K562 (cell line): Measurements from ENCODE around the gene SMIM10. TPM values are rescaled to one million over a fixed set of nuclear protein-coding genes. Genes with fewer than 3 reads are reported as not detected.

Source experiments
- ATAC-seq: fragments of 200-7000 bp; cut with Tn5 transposase; 3 replicates; pipeline ENCODE4 v1.9.1; 2020; ENCODE audit warnings: moderate library complexity
- BruUV-seq: library from RNA; stranded (reverse); fragments of 400-500 nt; replicated peaks from 2 replicates; lab custom pipeline; 2021; lab: Mats Ljungman, UMichigan
- CTCF ChIA-PET: fragments of 300-600 bp; formaldehyde crosslinking; extraction: SDS; loops from one replicate; lab custom pipeline; 2021; ENCODE audit warnings: low intra/inter-chr PET ratio; lab: Yijun Ruan, JAX
- POLR2A ChIA-PET: fragments of 300-600, 350-650 bp; sonication (Branson Sonifier 250); formaldehyde crosslinking; extraction: SDS; loops from one replicate; lab custom pipeline; 2021; ENCODE audit warnings: antibody characterized with exemption, inconsistent platforms; lab: Yijun Ruan, JAX
- DNase-seq, 4 experiments: peaks; one replicate each; pipeline versions ENCODE4 v3.0.0 to v3.0.0-alpha.2; 2011 to 2018; ENCODE audit warnings: low spot score in 3 of 4, mixed read lengths in 3 of 4; ENCODE audit errors: extremely low read depth in 1 of 4
- FAIRE-seq: peaks from 2 replicates; lab custom pipeline; 2011; peaks lifted over from hg19 to GRCh38; lab: Jason Lieb, UNC
- H2AFZ ChIP-seq: 2 replicates; pipeline ENCODE4 v1.6.0; 2011; ENCODE audit warnings: low read depth, low read length, control low read depth, inconsistent platforms
- H3K27ac ChIP-seq: fragments of 200-600 bp; 3 replicates; pipeline ENCODE4 v1.8.0; 2011; ENCODE audit warnings: low read depth, mild to moderate bottlenecking, control low read depth, inconsistent platforms, low read length, moderate library complexity, mixed read lengths; ENCODE audit errors: extremely low read depth
- H3K27me3 ChIP-seq, 2 experiments: fragments of 300-600 bp in 1 of 2; 2 replicates in 1 of 2; 3 replicates in 1 of 2; pipeline versions ENCODE4 v1.6.0 to v1.8.0; 2011; ENCODE audit warnings: inconsistent platforms in 2 of 2, low read length in 2 of 2, mild to moderate bottlenecking in 1 of 2, mixed read lengths in 1 of 2, moderate library complexity in 1 of 2; ENCODE audit not compliant: control insufficient read depth in 2 of 2, insufficient read depth in 2 of 2
- H3K36me3 ChIP-seq: fragments of 300-600 bp; 3 replicates; pipeline ENCODE4 v1.8.0; 2011; ENCODE audit warnings: mild to moderate bottlenecking, low read length, inconsistent platforms; ENCODE audit not compliant: control insufficient read depth, insufficient read depth
- H3K4me1 ChIP-seq, 2 experiments: fragments of 200-600 bp in 1 of 2; replicated peaks in 1 of 2; 2 replicates in 1 of 2; 3 replicates in 1 of 2; pipeline versions ENCODE4 v1.5.1 to v1.8.0; 2011; ENCODE audit warnings: inconsistent platforms in 2 of 2, low read length in 2 of 2, mild to moderate bottlenecking in 1 of 2, mixed read lengths in 1 of 2, moderate library complexity in 1 of 2; ENCODE audit not compliant: control insufficient read depth in 2 of 2, insufficient read depth in 2 of 2
- H3K4me2 ChIP-seq: 2 replicates; pipeline ENCODE4 v1.6.1; 2011; ENCODE audit warnings: low read length, control low read depth, inconsistent platforms, mixed read lengths; ENCODE audit not compliant: insufficient read depth
- H3K4me3 ChIP-seq: fragments of 200-600 bp; sonication (generic), shearing (Covaris generic); 2 replicates; pipeline ENCODE4 v1.5.1; 2016; ENCODE audit warnings: control low read depth, inconsistent platforms
- H3K79me2 ChIP-seq: fragments of 200-600 bp; 3 replicates; pipeline ENCODE4 v1.8.0; 2011; ENCODE audit warnings: low read length, inconsistent platforms; ENCODE audit not compliant: control insufficient read depth, insufficient read depth
- H3K9ac ChIP-seq, 2 experiments: 2 replicates each; pipeline versions ENCODE4 v1.6.0 to v1.6.1; 2011; ENCODE audit warnings: low read depth in 2 of 2, low read length in 2 of 2, control low read depth in 1 of 2, inconsistent platforms in 1 of 2, mild to moderate bottlenecking in 1 of 2, mixed read lengths in 1 of 2; ENCODE audit not compliant: insufficient read depth in 1 of 2
- H3K9me1 ChIP-seq: one replicate; pipeline ENCODE4 v1.6.0; 2011; ENCODE audit warnings: inconsistent platforms, mild to moderate bottlenecking, low read length, moderate library complexity; ENCODE audit not compliant: control insufficient read depth, insufficient read depth
- H3K9me3 ChIP-seq: replicated peaks from 2 replicates; pipeline ENCODE4 v1.5.1; 2011; ENCODE audit warnings: low read depth, low read length, inconsistent platforms; ENCODE audit not compliant: control insufficient read depth, insufficient read depth
- H4K20me1 ChIP-seq: replicated peaks from 2 replicates; pipeline ENCODE4 v1.6.1; 2011; ENCODE audit warnings: low read length, inconsistent platforms, mixed read lengths; ENCODE audit not compliant: control insufficient read depth, insufficient read depth
- ATF1 ChIP-seq, 2 experiments: fragments of 450-650 bp in 1 of 2; IDR thresholded peaks; 2 replicates each; pipeline ENCODE4 v1.6.1; 2016; ENCODE audit warnings: missing compliant biosample characterization in 1 of 2, missing genetic modification characterization in 1 of 2
- BHLHE40 ChIP-seq: IDR thresholded peaks from 2 replicates; pipeline ENCODE4 v1.6.1; 2011; ENCODE audit warnings: low read length, improper control_type of control experiment
- CBFA2T3 ChIP-seq: fragments of 450-650 bp; IDR thresholded peaks from 2 replicates; pipeline ENCODE4 v1.6.1; 2017
- CEBPG ChIP-seq, 3 experiments: fragments of 200-800 bp in 1 of 3; sonication (Bioruptor generic) in 1 of 3; sonication (generic) in 1 of 3; formaldehyde crosslinking in 1 of 3; IDR thresholded peaks in 2 of 3; conservative IDR thresholded peaks in 1 of 3; 2 replicates each; pipeline versions ENCODE4 v1.6.1 to v1.8.0; 2016 to 2022; ENCODE audit warnings: missing compliant biosample characterization in 2 of 3, missing genetic modification characterization in 2 of 3, mild to moderate bottlenecking in 1 of 3, missing genetic modification reagents in 1 of 3
- DPF2 ChIP-seq: fragments of 450-650 bp; IDR thresholded peaks from 2 replicates; pipeline ENCODE4 v1.6.1; 2016
- E2F3 ChIP-seq: fragments of 250-450 bp; sonication (Bioruptor Pico); IDR thresholded peaks from 2 replicates; pipeline ENCODE4 v1.4.0; 2020; ENCODE audit warnings: mild to moderate bottlenecking
- FOXA3 ChIP-seq, 2 experiments: fragments of 450-650 bp in 1 of 2; sonication (generic) in 1 of 2; formaldehyde crosslinking; IDR thresholded peaks in 1 of 2; conservative IDR thresholded peaks in 1 of 2; 2 replicates each; pipeline versions ENCODE4 v1.4.0 to v1.8.0; 2020 to 2022; ENCODE audit warnings: mild to moderate bottlenecking in 2 of 2, missing genetic modification reagents in 1 of 2
- JUND ChIP-seq, 2 experiments: IDR thresholded peaks; 2 replicates in 1 of 2; 3 replicates in 1 of 2; pipeline ENCODE4 v1.6.1; 2011; ENCODE audit warnings: borderline replicate concordance in 2 of 2, low read depth in 2 of 2, low read length in 2 of 2, improper control_type of control experiment in 1 of 2, missing biosample characterization in 1 of 2, missing genetic modification characterization in 1 of 2, missing genetic modification reagents in 1 of 2
- MEIS2 ChIP-seq: fragments of 450-650 bp; IDR thresholded peaks from 2 replicates; pipeline ENCODE4 v1.6.1; 2014; ENCODE audit warnings: mild to moderate bottlenecking; ENCODE audit not compliant: partially characterized antibody
- NFE2 ChIP-seq: IDR thresholded peaks from 2 replicates; pipeline ENCODE4 v1.6.1; 2014; ENCODE audit warnings: antibody characterized with exemption, low read depth
- NR2C1 ChIP-seq, 2 experiments: fragments of 450-650 bp; IDR thresholded peaks; 2 replicates each; pipeline ENCODE4 v1.6.1; 2017; ENCODE audit warnings: mild to moderate bottlenecking in 2 of 2, antibody characterized with exemption in 1 of 2, inconsistent platforms in 1 of 2, missing compliant biosample characterization in 1 of 2, missing genetic modification characterization in 1 of 2
- SMARCA4 ChIP-seq: fragments of 450-650 bp; IDR thresholded peaks from 2 replicates; pipeline ENCODE4 v1.6.1; 2016
- SP2 ChIP-seq: IDR thresholded peaks from 2 replicates; pipeline ENCODE4 v1.6.1; 2011; ENCODE audit warnings: mild to moderate bottlenecking, low read depth, low read length, moderate library complexity; ENCODE audit not compliant: poor library complexity, severe bottlenecking; ENCODE audit errors: extremely low read depth
- STAG1 ChIP-seq: sonication (generic); formaldehyde crosslinking; IDR thresholded peaks from 2 replicates; pipeline ENCODE4 v1.5.0; 2020; ENCODE audit warnings: missing genetic modification reagents, borderline replicate concordance
- TEAD1 ChIP-seq, 2 experiments: fragments of 450-650 bp in 1 of 2; sonication (generic) in 1 of 2; formaldehyde crosslinking; IDR thresholded peaks; 2 replicates each; pipeline versions ENCODE4 v1.4.0 to v1.8.0; 2020 to 2022; ENCODE audit warnings: mild to moderate bottlenecking in 2 of 2, missing genetic modification reagents in 1 of 2
- TRIM24 ChIP-seq, 2 experiments: fragments of 450-650 bp; IDR thresholded peaks; 2 replicates each; pipeline ENCODE4 v1.6.1; 2016
- WGBS: fragments of 100-300 bp; shearing (Covaris generic); methylation state at CpG from one replicate; pipeline ENCODE4 v1.1.6; 2016; ENCODE audit warnings: low coverage, mixed read lengths; ENCODE audit not compliant: insufficient coverage; ENCODE audit errors: missing lambda C conversion rate; 5-methylcytosine and 5-hydroxymethylcytosine counted together
- in situ Hi-C: fragments of 300-500 bp; cut with MboI; formaldehyde crosslinking; loops from 4 replicates; pipeline ENCODE4 v1.15.0; 2018; ENCODE audit warnings: inconsistent platforms, mixed read lengths
- intact Hi-C: fragments of 100-400 bp; cut with micrococcal nuclease; formaldehyde crosslinking; loops from 2 replicates; pipeline ENCODE4 v1.14.2; 2022
- polyA plus RNA-seq, 8 experiments: library from polyadenylated mRNA; depleted of rRNA in 4 of 8; stranded (reverse) in 5 of 8; unstranded in 3 of 8; fragments of >200 nt; fragmentation: Nextera tagmentation in 2 of 8; fragmentation: Illumina TruSeq in 1 of 8; extraction: Ambion mirVana in 2 of 8; extraction: Trizol in 1 of 8; gene quantifications; 2 replicates each; pipeline versions ENCODE4 v1.2.1 to v1.2.3, GENCODE V29; 2011 to 2014; ENCODE audit warnings: inconsistent platforms in 1 of 8, missing spikeins in 1 of 8
- total RNA-seq, 7 experiments: library from RNA; depleted of rRNA in 6 of 7; stranded (reverse); fragments of >200 nt in 6 of 7; fragmentation: Illumina TruSeq in 2 of 7; extraction: Trizol in 2 of 7; gene quantifications; 2 replicates each; pipeline versions ENCODE4 v1.2.1 to v1.2.3, GENCODE V29; 2011 to 2021; ENCODE audit warnings: low replicate concordance in 1 of 7
- TF ChIP-seq, protein P1 (sequence below), 2 experiments: fragments of 450-650 bp in 1 of 2; sonication (generic) in 1 of 2; formaldehyde crosslinking in 1 of 2; IDR thresholded peaks in 1 of 2; conservative IDR thresholded peaks in 1 of 2; 2 replicates each; pipeline versions ENCODE4 v1.6.1 to v1.8.1; 2016 to 2023; ENCODE audit warnings: mild to moderate bottlenecking in 2 of 2, moderate library complexity in 2 of 2, inconsistent platforms in 1 of 2, missing genetic modification reagents in 1 of 2
- TF ChIP-seq, protein P2 (sequence below): fragments of 450-650 bp; IDR thresholded peaks from 2 replicates; pipeline ENCODE4 v1.6.1; 2016

SMIM10 gene
- total and polyA plus RNA-seq, 9 of the 15 experiments (the other 6 are each of a cell fraction or from before 2014, with no cell fraction given): 2.1 to 25.3 (median 16.4) TPM

DNA sequence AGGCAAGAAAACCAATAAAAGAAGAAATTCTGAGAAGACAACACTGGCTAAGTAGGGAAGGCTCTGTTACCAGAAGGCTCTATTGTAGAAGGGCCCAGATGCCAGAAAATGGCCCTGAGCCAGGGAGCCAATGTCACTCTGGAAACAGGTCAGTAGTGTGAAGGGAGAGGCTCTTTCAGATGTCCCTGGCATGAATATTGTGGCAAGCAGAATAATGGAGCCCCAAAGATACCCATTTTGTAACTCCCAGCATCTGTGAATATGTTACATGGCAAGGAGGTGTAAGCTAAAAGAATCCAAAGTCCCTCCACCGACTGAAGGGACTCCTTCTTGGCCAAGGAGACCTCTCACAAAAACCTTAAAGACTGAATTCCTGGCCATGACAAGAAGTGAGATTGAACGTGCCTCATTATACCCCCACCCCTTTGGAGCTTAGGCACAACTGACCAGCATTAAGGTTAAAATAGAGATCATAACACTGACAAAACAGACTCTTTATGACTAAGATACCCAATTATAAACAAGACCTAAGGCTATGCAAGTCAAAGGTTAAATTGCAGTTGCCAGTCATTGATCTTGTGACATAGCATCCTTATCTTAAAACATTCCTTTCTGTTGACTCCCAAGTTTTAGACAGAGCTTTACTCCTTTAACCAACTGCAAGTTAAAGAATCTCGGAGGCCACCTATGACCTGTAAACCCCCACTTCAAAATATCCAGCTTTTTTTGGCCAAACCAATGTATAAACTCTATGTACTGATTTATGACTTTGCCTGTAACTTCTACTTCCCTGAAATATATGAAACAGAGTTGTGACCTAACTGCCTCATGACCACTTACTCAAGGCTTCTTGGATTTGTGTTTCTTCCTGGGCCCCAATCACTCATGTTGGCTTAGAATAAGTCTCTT, 42.2 kb upstream of the SMIM10 start:
- in situ Hi-C loops (no loop called here), intact Hi-C loops (no loop called here)
- Histone ChIP-seq H3K9me1 (no peaks in the 10 kb centered on the region), H3K4me3 (no peak overlapping the region), H3K9ac (no peak overlapping the region), H4K20me1 (no peaks in the 10 kb centered on the region), H3K27me3 (no peaks in the 10 kb centered on the region; a peak in 1 of 5 replicates), H2AFZ (no peak overlapping the region), H3K4me2 (no peak overlapping the region), H3K79me2 (no peaks in the 10 kb centered on the region), H3K4me1 (peaks cover 0 to 10% of the 10 kb centered on the region in 2 experiments; a peak in 2 of 5 replicates), H3K27ac (no peak overlapping the region), H3K36me3 (no peaks in the 10 kb centered on the region), H3K9me3 (no peaks in the 10 kb centered on the region)
- ATAC-seq (no peak), FAIRE-seq (peak; percentile 32), DNase-seq (no peak)
- POLR2A ChIA-PET: no interaction called here
- WGBS: 0% methylated on average over 3 of the region's 3 CpGs
- CTCF ChIA-PET: no interaction called here
- no TSS peak for BruUV-seq
- TF ChIP-seq SMARCA4: peak; percentile 29; the same call in 1 of the 2 replicates
- TF ChIP-seq, protein P1, sequence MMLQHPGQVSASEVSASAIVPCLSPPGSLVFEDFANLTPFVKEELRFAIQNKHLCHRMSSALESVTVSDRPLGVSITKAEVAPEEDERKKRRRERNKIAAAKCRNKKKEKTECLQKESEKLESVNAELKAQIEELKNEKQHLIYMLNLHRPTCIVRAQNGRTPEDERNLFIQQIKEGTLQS (IDR thresholded peaks at IDR 0.05): peak; percentile 68
- TF ChIP-seq, protein P1 (CRISPR knock-in tag; conservative IDR thresholded peaks at IDR 0.05): no peak
- TF ChIP-seq DPF2: peak; percentile 58
- TF ChIP-seq BHLHE40: peak; percentile 29; the same call in 1 of the 2 replicates
- TF ChIP-seq TEAD1 (CRISPR knock-in tag; IDR thresholded peaks at IDR 0.05): peak in 1 of 2 experiments; percentile 86; a peak in 2 of 4 replicates
- no peak for TF ChIP-seq CEBPG (CRISPR knock-in tag; IDR thresholded peaks at IDR 0.05)
- TF ChIP-seq CEBPG (tag; conservative IDR thresholded peaks at IDR 0.05 in 1 of 2, IDR thresholded peaks at IDR 0.05 in 1 of 2): peak; percentile 51 to 71; a peak in 2 of 4 replicates
- no peak for TF ChIP-seq E2F3 (CRISPR knock-in tag)
- TF ChIP-seq SP2: no peak
- peak; percentile 44; the same call in 1 of the 2 replicates for TF ChIP-seq CBFA2T3
- peak; percentile 79 for TF ChIP-seq JUND (IDR thresholded peaks at IDR 0.05; ENCODE audit: borderline replicate concordance, low read depth, low read length)
- peak; percentile 77 for TF ChIP-seq JUND (tag; IDR thresholded peaks at IDR 0.05; ENCODE audit: borderline replicate concordance, low read depth, low read length)
- TF ChIP-seq, protein P2, sequence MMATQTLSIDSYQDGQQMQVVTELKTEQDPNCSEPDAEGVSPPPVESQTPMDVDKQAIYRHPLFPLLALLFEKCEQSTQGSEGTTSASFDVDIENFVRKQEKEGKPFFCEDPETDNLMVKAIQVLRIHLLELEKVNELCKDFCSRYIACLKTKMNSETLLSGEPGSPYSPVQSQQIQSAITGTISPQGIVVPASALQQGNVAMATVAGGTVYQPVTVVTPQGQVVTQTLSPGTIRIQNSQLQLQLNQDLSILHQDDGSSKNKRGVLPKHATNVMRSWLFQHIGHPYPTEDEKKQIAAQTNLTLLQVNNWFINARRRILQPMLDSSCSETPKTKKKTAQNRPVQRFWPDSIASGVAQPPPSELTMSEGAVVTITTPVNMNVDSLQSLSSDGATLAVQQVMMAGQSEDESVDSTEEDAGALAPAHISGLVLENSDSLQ: peak; percentile 50; the same call in 1 of the 2 replicates
- peak in 1 of 2 experiments; percentile 18; a peak in 1 of 4 replicates for TF ChIP-seq FOXA3 (CRISPR knock-in tag; conservative IDR thresholded peaks at IDR 0.05 in 1 of 2, IDR thresholded peaks at IDR 0.05 in 1 of 2)
- peak; percentile 41 for TF ChIP-seq MEIS2
- TF ChIP-seq ATF1 (CRISPR knock-in tag; IDR thresholded peaks at IDR 0.05): no peak
- TF ChIP-seq ATF1 (tag; IDR thresholded peaks at IDR 0.05): 0 out of 2 replicates have a peak, but pooled peaks have one; percentile 16
- TF ChIP-seq TRIM24 (IDR thresholded peaks at IDR 0.05): 0 out of 4 replicates have a peak, but pooled peaks of 1 of the 2 experiments have one; percentile 21
- no peak for TF ChIP-seq STAG1 (CRISPR knock-in tag)
- peak; percentile 30; the same call in 1 of the 2 replicates for TF ChIP-seq NR2C1 (IDR thresholded peaks at IDR 0.05)
- peak; percentile 84 for TF ChIP-seq NR2C1 (tag; IDR thresholded peaks at IDR 0.05)
- no peak for TF ChIP-seq NFE2
